ENCODE results near the gene RAD9B.
A peak's percentile ranks its signal among the peaks of the same experiment; 100 is the strongest.
"Not testable (repeated sequence)": the region's sequence is repeated elsewhere in the genome, so short reads cannot be mapped to it uniquely, and the experiment has no call there.

Gene RAD9B

GRCh38 chr12:110501752-110502738 is at the start of gene RAD9B, which contains the start of gene VPS29:
RAD9B (plus strand) TSS chr12:110502331; CDS start chr12:110502338, 7 bp downstream.
VPS29 (minus strand) TSS chr12:110502111; CDS start chr12:110502051, 60 bp downstream.
- DNase-seq = peak; percentile 99

GRCh38 chr12:110453569-110454296 is 48.4 kb upstream of the RAD9B start:
- DNase-seq = no peak

GRCh38 chr12:110458756-110459155 is 43.4 kb upstream of the RAD9B start:
- no peak for DNase-seq

GRCh38 chr12:110461189-110461588 is 40.9 kb upstream of the RAD9B start:
- not testable (repeated sequence) for DNase-seq

GRCh38 chr12:110465024-110465423 is 37.1 kb upstream of the RAD9B start:
- no peak for DNase-seq

- not testable (repeated sequence) for DNase-seq
Measured at GRCh38 chr12:110465765-110466164, 36.4 kb upstream of the RAD9B start.

GRCh38 chr12:110466791-110467190 is 35.3 kb upstream of the RAD9B start:
- DNase-seq = no peak

GRCh38 chr12:110467847-110468213 is 34.3 kb upstream of the RAD9B start:
- no peak for DNase-seq

- DNase-seq = peak; percentile 97
Measured at GRCh38 chr12:110468214-110469048, 33.7 kb upstream of the RAD9B start, which contains the start of the genes FAM216A and GPN3. FAM216A (plus strand) TSS chr12:110468845; CDS start chr12:110468876, 31 bp downstream. GPN3 (minus strand) TSS chr12:110468257; CDS start chr12:110468203, 54 bp downstream.

GRCh38 chr12:110475426-110475825 is 26.7 kb upstream of the RAD9B start:
- no peak for DNase-seq

- no peak for DNase-seq
Measured at GRCh38 chr12:110498984-110499706, 3.0 kb upstream of the RAD9B start.

GRCh38 chr12:110501399-110501751 is 756 bp upstream of the RAD9B start:
- DNase-seq = no peak

GRCh38 chr12:110503432-110503831 is 1.3 kb downstream of the RAD9B start:
- DNase-seq = no peak

GRCh38 chr12:110505332-110505731 is 3.2 kb downstream of the RAD9B start:
- DNase-seq = no peak

GRCh38 chr12:110508071-110508586 is 6.0 kb downstream of the RAD9B start:
- DNase-seq = no peak

GRCh38 chr12:110513842-110514241 is 11.7 kb downstream of the RAD9B start:
- no peak for DNase-seq

GRCh38 chr12:110514363-110514762 is 12.2 kb downstream of the RAD9B start:
- no peak for DNase-seq

- DNase-seq = no peak
Measured at GRCh38 chr12:110516995-110517394, 14.9 kb downstream of the RAD9B start.

GRCh38 chr12:110518014-110518413 is 15.9 kb downstream of the RAD9B start:
- not testable (repeated sequence) for DNase-seq

GRCh38 chr12:110520876-110521712 is 19.0 kb downstream of the RAD9B start:
- peak; percentile 6 for DNase-seq
